ENCODE results near the gene ACYP1. TPM values are rescaled to one million over a fixed set of nuclear protein-coding genes. Genes with fewer than 3 reads are reported as not detected.

Gene ACYP1
- total RNA-seq, 2 experiments from 2014 or later, result 27.7 to 29.0 TPM

DNA sequence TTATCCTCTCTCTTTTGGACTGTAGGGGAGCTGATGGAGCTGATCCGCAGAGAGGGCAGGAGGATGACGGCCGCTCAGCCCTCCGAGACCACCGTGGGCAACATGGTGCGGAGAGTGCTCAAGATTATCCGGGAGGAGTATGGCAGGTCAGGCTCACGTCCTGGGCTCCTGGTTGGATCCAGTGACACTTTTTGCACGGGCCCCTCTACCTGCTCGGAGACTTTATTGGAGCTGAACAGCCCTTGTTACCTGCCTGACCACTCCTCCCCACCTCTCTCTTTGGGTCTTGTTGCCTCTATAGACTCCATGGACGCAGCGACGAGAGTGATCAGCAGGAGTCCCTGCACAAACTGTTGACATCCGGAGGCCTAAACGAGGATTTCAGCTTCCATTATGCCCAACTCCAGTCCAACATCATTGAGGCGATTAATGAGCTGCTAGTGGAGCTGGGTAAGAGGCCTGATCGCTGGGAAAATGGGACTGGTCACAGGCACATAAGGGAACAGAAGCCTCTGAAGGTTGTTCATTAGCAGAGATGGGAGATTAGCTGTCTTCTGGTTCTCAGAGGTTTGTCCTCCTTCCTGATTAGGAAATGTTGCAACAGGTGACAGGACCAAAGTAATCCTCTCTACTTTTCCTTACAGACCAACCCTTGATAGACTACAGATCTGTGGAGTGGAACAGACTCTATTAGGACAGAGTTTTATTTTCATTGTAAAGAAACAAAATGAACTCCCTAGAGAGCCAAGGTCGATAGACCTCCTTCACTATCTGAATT, 60.4 kb downstream of the ACYP1 start:
- Mint-ChIP-seq H3K36me3 (peaks cover 28% of the 10 kb centered on the region), H3K27ac (peak overlapping the region; percentile 95), H3K4me3 (peak overlapping the region; percentile 99), H3K4me1 (peaks cover 31% of the 10 kb centered on the region), H3K27me3 (no peaks in the 10 kb centered on the region), H3K9me3 (no peaks in the 10 kb centered on the region)
- no peak for DNase-seq

Other genes with a start within 250 kb of the ACYP1 start
- gene PROX2, start 187.9 kb downstream of the ACYP1 start, total RNA-seq, result 1 to 10 TPM in 1 of 2 experiments, under 1 TPM in 1; 0.87 to 1.5 TPM
- 100 to 1,000 TPM; 134 to 136 TPM for gene DLST, start 182.1 kb downstream of the ACYP1 start, total RNA-seq
- gene RPS6KL1, start 140.8 kb downstream of the ACYP1 start, total RNA-seq, result 1 to 10 TPM; 6.0 to 6.5 TPM
- gene PGF, start 108.4 kb downstream of the ACYP1 start, total RNA-seq, result under 1 TPM in 1 of 2 experiments, not detected in 1; 0.21 TPM
- gene EIF2B2, start 61.1 kb downstream of the ACYP1 start, total RNA-seq, result 10 to 100 TPM; 55.6 to 60.1 TPM
- gene MLH3, start 12.6 kb downstream of the ACYP1 start, total RNA-seq, result 10 to 100 TPM; 15.5 to 16.7 TPM
- under 1 TPM; 0.40 to 0.56 TPM for gene ZC2HC1C, start 5.6 kb upstream of the ACYP1 start, total RNA-seq
- gene NEK9, start 63.0 kb upstream of the ACYP1 start, total RNA-seq, result 10 to 100 TPM; 50.1 to 50.9 TPM
- 100 to 1,000 TPM; 160 to 169 TPM for gene TMED10, start 112.6 kb upstream of the ACYP1 start, total RNA-seq
- gene FOS, start 214.8 kb upstream of the ACYP1 start, total RNA-seq, result 10 to 100 TPM; 19.5 to 20.0 TPM

Measured in activated naive CD8-positive, alpha-beta T cell treated with anti-CD3 and anti-CD28 coated beads for 36 hours (primary cell).